Astrocyte (in vitro differentiated cells and primary cell): Measurements from ENCODE around the gene PTPRD. TPM values are rescaled to one million over a fixed set of nuclear protein-coding genes. Genes with fewer than 3 reads are reported as not detected.

Experiments
- DNase-seq: peaks from one replicate; pipeline ENCODE4 v3.0.0-alpha.2; 2010; ENCODE audit warnings: low read depth
- FAIRE-seq: peaks from 2 replicates; lab custom pipeline; 2011; peaks lifted over from hg19 to GRCh38; lab: Jason Lieb, UNC
- H2AFZ ChIP-seq: 2 replicates; pipeline ENCODE4 v1.6.0; 2012; ENCODE audit warnings: low read depth, low read length, inconsistent platforms
- H3K27ac ChIP-seq: 2 replicates; pipeline ENCODE4 v1.5.1; 2011; ENCODE audit warnings: low read depth, low read length, inconsistent platforms
- H3K27me3 ChIP-seq: 2 replicates; pipeline ENCODE4 v1.6.0; 2011; ENCODE audit warnings: low read length, inconsistent platforms; ENCODE audit not compliant: insufficient read depth
- H3K36me3 ChIP-seq: 2 replicates; pipeline ENCODE4 v1.5.1; 2011; ENCODE audit warnings: low read length, inconsistent platforms; ENCODE audit not compliant: insufficient read depth
- H3K4me1 ChIP-seq: 2 replicates; pipeline ENCODE4 v1.5.1; 2011; ENCODE audit warnings: low read length, inconsistent platforms; ENCODE audit not compliant: insufficient read depth
- H3K4me2 ChIP-seq: 2 replicates; pipeline ENCODE4 v1.6.0; 2012; ENCODE audit warnings: low read length, inconsistent platforms
- H3K4me3 ChIP-seq: 2 replicates; pipeline ENCODE4 v1.5.1; 2011; ENCODE audit warnings: low read depth, mild to moderate bottlenecking, low read length, inconsistent platforms; ENCODE audit not compliant: insufficient read depth
- H3K79me2 ChIP-seq: 2 replicates; pipeline ENCODE4 v1.6.0; 2012; ENCODE audit warnings: mild to moderate bottlenecking, low read length, inconsistent platforms; ENCODE audit not compliant: insufficient read depth
- H3K9ac ChIP-seq: 2 replicates; pipeline ENCODE4 v1.6.0; 2012; ENCODE audit warnings: mild to moderate bottlenecking, low read length, inconsistent platforms
- H3K9me3 ChIP-seq: 2 replicates; pipeline ENCODE4 v1.5.1; 2012; ENCODE audit warnings: low read depth, mild to moderate bottlenecking, low read length, inconsistent platforms; ENCODE audit not compliant: insufficient read depth
- H4K20me1 ChIP-seq: 2 replicates; pipeline ENCODE4 v1.6.0; 2012; ENCODE audit warnings: low read length, inconsistent platforms; ENCODE audit not compliant: insufficient read depth
- H3K27ac Mint-ChIP-seq: one replicate; pipeline ENCODE4 v1.8.0; 2021; ENCODE audit warnings: mild to moderate bottlenecking, mixed read lengths; ENCODE audit not compliant: unreplicated experiment
- H3K27me3 Mint-ChIP-seq: one replicate; pipeline ENCODE4 v1.8.0; 2021; ENCODE audit warnings: low read depth, mixed read lengths; ENCODE audit not compliant: unreplicated experiment
- H3K36me3 Mint-ChIP-seq: one replicate; pipeline ENCODE4 v1.8.0; 2021; ENCODE audit warnings: low read depth, mixed read lengths; ENCODE audit not compliant: unreplicated experiment
- H3K4me1 Mint-ChIP-seq: one replicate; pipeline ENCODE4 v1.8.0; 2021; ENCODE audit warnings: low read depth, mixed read lengths; ENCODE audit not compliant: unreplicated experiment
- H3K4me3 Mint-ChIP-seq: one replicate; pipeline ENCODE4 v1.8.0; 2021; ENCODE audit warnings: mild to moderate bottlenecking, moderate library complexity, mixed read lengths; ENCODE audit not compliant: unreplicated experiment
- H3K9me3 Mint-ChIP-seq: one replicate; pipeline ENCODE4 v1.8.0; 2021; ENCODE audit warnings: mild to moderate bottlenecking, mixed read lengths; ENCODE audit not compliant: unreplicated experiment
- CTCF ChIP-seq: IDR thresholded peaks from 2 replicates; pipeline ENCODE4 v1.5.1; 2011; ENCODE audit warnings: low read depth, mild to moderate bottlenecking, inconsistent platforms, low read length, moderate library complexity; ENCODE audit not compliant: insufficient read depth
- EZH2 ChIP-seq: IDR thresholded peaks from 2 replicates; pipeline ENCODE4 v1.6.1; 2012; ENCODE audit warnings: mild to moderate bottlenecking, low read length, inconsistent platforms; ENCODE audit not compliant: insufficient read depth
- total RNA-seq: library from RNA; stranded (reverse); gene quantifications from 2 replicates; pipeline ENCODE4 v1.2.1, GENCODE V29; 2021

Gene PTPRD
- total RNA-seq, 1 donor from 2014 or later = 88.1 TPM

GRCh38 chr9:9603345-9603744 is 1009.5 kb downstream of the PTPRD start:
- no peaks in the 10 kb centered on the region for H3K36me3 Mint-ChIP-seq
- Histone ChIP-seq H3K27me3 (no peaks in the 10 kb centered on the region), H3K9me3 (no peaks in the 10 kb centered on the region), H3K9ac (no peak overlapping the region), H3K36me3 (no peaks in the 10 kb centered on the region), H2AFZ (no peak overlapping the region), H3K4me2 (no peak overlapping the region), H4K20me1 (no peaks in the 10 kb centered on the region), H3K4me1 (no peaks in the 10 kb centered on the region), H3K4me3 (no peak overlapping the region), H3K27ac (no peak overlapping the region), H3K79me2 (no peaks in the 10 kb centered on the region)
- H3K4me3 Mint-ChIP-seq = no peak overlapping the region
- no peaks in the 10 kb centered on the region for H3K9me3 Mint-ChIP-seq
- no peak overlapping the region for H3K27ac Mint-ChIP-seq
- no peaks in the 10 kb centered on the region for H3K27me3 Mint-ChIP-seq
- FAIRE-seq = no peak
- TF ChIP-seq EZH2 = no peak
- H3K4me1 Mint-ChIP-seq = no peaks in the 10 kb centered on the region
- DNase-seq = no peak

GRCh38 chr9:9598723-9599122 is 1014.1 kb downstream of the PTPRD start:
- TF ChIP-seq CTCF (no peak), EZH2 (no peak)
- no peaks in the 10 kb centered on the region for H3K27me3 ChIP-seq
- no peak for DNase-seq
- H3K79me2 ChIP-seq = no peaks in the 10 kb centered on the region
- Mint-ChIP-seq H3K27me3 (no peaks in the 10 kb centered on the region), H3K27ac (no peak overlapping the region), H3K4me1 (no peaks in the 10 kb centered on the region), H3K9me3 (peaks cover 3% of the 10 kb centered on the region), H3K36me3 (no peaks in the 10 kb centered on the region), H3K4me3 (no peak overlapping the region)
- no peak overlapping the region for H3K27ac ChIP-seq
- no peaks in the 10 kb centered on the region for H3K9me3 ChIP-seq
- H3K4me3 ChIP-seq = no peak overlapping the region
- H3K9ac ChIP-seq = no peak overlapping the region
- no peak overlapping the region for H3K4me2 ChIP-seq
- no peak for FAIRE-seq
- H4K20me1 ChIP-seq = no peaks in the 10 kb centered on the region
- no peaks in the 10 kb centered on the region for H3K4me1 ChIP-seq
- H2AFZ ChIP-seq = no peak overlapping the region
- H3K36me3 ChIP-seq = no peaks in the 10 kb centered on the region

- Mint-ChIP-seq H3K4me3 (no peak overlapping the region), H3K9me3 (peaks cover 3% of the 10 kb centered on the region), H3K4me1 (no peaks in the 10 kb centered on the region), H3K27me3 (no peaks in the 10 kb centered on the region), H3K27ac (no peak overlapping the region), H3K36me3 (no peaks in the 10 kb centered on the region)
- no peaks in the 10 kb centered on the region for H3K79me2 ChIP-seq
- H3K9ac ChIP-seq = no peak overlapping the region
- no peaks in the 10 kb centered on the region for H4K20me1 ChIP-seq
- H3K4me2 ChIP-seq = no peak overlapping the region
- DNase-seq (no peak), FAIRE-seq (no peak)
- no peaks in the 10 kb centered on the region for H3K36me3 ChIP-seq
- H3K4me3 ChIP-seq = no peak overlapping the region
- H3K27me3 ChIP-seq = no peaks in the 10 kb centered on the region
- TF ChIP-seq EZH2 (no peak), CTCF (no peak)
- H3K27ac ChIP-seq = no peak overlapping the region
- H3K4me1 ChIP-seq = no peaks in the 10 kb centered on the region
- H2AFZ ChIP-seq = no peak overlapping the region
- no peaks in the 10 kb centered on the region for H3K9me3 ChIP-seq
These were observed 1020.7 kb downstream of the PTPRD start for GRCh38 chr9:9592104-9592503.
